Fibroblast of peridontal ligament (primary cell): ENCODE measurements around the gene UQCC5.

ENCODE experiments used
- DNase-seq: peaks from one replicate; pipeline ENCODE4 v3.0.0-alpha.2; 2010; ENCODE audit errors: extremely low read depth

Gene UQCC5

DNA sequence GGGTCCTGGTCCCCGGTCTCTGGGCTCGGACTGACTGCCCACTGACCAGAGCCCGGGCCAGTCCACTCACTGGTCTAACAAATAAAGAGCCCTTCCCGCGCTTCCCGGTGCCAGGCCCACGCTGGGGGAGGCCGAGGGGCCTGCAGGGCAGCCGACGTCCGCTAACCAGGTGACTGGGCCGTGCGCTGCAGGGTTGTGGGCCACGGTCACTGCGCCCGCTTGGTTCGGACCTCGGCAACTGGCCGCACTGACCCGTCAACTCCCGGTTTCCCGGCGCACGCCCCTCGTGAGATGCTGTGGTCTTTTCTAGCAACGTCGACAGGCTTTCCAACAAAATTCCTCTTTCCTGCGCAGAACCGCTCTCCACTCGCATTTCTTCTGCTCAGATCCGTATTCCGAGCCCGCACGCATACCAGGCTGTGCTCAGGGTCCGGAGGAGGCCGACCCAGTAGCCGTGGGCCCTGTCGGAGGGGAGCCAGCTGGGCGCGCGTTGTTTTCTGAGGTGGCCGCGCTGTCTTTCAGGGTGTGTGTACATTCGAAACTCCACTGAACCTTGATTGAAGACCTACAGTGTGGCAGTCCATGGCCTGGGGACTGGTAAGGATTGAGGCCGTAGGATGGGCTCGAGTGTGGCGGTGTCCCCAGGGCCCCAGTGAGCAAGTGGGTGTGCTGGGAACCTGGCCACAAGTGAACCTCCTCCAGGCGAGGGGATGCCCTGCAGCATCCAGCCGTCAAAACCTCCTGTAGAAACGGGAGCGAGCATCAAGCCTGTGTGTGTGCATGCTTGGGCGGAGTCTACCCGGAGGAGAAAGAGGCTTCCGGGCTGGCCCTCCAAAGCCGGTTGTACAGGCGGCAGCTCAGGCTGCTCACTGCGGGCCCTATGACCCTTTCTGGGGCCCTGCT, 1.9 kb upstream of the UQCC5 start:
- peak; percentile 42 for DNase-seq

- DNase-seq = no peak
These were observed 844 bp upstream of the UQCC5 start for GRCh38 chr3:52535411-52536111.

- no peak for DNase-seq
These were observed 365 bp upstream of the UQCC5 start for GRCh38 chr3:52536112-52536368.

DNA sequence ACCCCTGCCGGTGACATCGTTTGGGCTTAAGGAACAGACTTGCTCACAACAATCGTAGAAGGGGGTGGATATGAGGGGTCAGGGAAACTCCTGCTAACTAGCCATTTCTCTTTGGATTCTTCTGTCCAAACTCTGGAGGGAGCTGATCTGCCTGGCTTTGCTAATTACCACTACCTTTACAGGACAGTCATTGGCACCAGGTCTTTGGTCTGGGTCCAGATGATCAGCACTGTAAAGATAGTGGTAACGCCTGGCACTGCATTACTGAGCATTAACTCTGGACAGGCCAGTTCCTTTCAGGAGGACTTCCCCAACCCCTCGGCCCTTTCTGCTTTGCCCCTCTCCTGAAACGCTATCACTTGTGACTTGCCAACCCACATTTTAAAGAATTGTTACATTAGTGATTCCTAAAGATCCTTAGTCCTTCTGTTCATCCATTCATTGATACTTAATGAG, 788 bp downstream of the UQCC5 start:
- DNase-seq = no peak

DNA sequence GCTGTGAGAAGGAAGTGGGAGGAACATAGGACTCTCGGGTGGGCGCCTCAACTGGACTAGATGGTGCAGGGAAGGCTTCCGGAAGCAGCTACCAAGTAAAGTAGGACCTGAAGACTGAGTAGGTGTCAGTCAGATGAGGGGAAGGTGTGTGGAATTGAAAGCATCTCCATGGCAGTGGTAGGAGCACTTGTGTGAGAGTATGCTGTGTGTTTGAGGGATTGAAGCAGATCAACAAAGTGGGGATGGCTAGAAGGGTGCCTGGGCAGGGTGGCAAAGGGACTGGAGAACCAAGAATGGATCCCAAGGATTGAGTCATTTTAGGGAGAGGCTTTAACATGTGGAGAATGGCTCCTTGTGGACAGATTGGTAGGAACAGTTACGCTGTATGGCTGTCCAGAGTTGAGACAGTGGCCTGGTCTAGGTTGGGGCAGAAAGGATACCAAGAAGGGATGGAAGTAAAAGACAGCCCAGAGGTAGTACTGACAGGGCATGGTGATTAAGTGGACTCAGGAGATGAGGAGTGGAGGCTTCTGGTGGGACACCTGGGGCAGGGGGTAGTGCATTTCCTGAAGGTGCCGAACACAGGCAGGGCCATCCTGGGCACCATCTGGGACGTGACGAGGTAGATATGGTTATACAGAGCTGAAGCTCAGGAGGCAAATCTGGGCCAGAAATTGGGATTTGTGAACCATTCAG, 1.5 kb downstream of the UQCC5 start:
- no peak for DNase-seq

GRCh38 chr3:52539010-52539653, 2.7 kb downstream of the UQCC5 start:
- DNase-seq = no peak

DNA sequence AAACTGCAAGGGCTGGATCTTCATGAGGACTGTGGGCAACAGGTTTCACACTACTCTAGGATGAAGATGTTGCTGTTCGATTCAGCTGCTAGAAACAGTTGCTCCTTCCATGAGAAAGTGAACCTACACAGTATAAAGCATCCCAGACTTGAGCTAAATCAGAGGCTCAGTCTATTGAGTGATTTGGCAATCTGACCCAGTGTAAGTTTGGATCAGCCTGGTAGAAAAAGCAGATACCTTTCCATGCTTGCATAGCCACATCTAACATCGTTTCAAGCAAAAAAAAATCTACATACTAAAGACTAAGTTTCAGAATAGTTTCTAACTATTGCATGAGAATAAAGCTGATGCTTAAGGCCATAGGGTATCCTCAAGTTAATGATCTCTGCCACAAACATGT, 4.6 kb downstream of the UQCC5 start:
- no peak for DNase-seq

DNA sequence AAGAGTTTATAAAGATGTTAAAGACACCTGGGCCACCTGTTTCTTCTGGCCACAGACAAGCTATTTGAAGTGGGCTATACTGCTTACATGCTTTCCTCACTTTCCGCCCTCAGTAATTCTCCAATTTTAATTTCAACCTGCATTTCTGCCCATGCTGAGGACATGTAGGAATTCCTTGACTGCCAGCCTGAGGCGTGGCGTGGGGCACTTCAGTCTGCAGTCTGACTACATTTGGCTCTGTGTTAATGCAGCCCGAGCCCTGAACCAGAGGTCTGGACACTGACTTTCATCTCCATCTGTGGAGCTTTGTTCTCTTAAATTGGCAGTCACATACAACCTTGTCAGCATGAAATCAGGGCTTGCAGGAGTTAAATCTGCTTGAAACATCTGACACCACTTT, 8.5 kb downstream of the UQCC5 start:
- DNase-seq = no peak

DNA sequence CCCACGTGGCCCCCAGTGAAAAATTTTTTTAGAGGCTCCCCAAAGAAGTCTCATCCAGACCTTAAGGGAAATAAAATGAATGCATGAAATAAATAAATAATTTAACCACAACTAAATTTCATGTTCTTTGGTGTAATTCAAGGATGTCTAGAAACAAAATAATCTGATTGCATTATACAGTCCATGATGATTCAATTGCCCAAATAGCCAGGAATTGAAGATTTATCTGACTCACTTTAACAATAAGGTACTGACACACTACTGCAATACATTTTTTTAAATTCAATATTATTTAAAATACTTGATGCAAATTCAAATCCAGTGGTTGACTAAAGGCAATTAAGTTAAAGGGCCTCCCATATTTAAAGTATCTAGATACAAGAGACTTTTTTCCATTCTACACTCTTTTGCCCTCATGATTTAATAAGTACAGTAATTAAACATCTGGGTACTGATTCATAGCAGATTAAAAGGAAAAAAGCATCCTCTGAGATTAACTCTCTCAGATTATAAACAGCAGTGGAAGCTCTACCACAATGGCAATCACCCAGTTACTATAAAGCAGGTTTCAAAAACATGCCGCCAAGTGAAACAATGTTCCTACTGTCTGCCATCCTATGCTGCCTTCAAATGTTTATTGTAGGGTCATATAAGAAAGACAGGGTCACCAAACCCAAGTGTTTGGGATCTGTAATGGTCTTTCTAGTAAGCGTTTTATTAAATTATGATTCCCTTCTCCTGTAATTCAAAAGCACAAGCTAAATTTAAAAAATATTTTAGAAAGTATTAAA, 9.9 kb downstream of the UQCC5 start:
- DNase-seq = peak; percentile 65

- no peak for DNase-seq
These were observed 10.7 kb downstream of the UQCC5 start for GRCh38 chr3:52547143-52547542.

- DNase-seq = no peak
These were observed 14.7 kb downstream of the UQCC5 start for GRCh38 chr3:52551118-52551517.

DNA sequence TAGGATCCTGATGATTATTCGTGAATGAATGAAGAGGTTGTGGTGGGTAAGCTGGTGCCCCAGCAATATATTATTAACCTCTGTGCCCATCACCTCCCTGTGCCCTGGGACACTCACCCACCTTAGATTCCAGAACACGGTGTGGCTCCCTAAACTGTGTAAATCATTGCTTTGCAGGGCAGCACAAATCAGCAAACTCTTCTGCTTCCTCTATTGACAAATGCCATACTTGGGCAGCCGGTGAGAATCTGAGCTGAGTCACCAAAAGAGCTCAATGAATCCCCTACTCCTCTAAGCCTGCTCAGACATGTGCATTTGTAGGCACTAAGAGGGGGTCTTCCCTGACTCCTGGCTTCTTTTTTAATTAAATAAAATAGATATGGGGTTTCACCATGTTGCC, 15.7 kb downstream of the UQCC5 start:
- no peak for DNase-seq

- DNase-seq = no peak
These were observed 17.8 kb downstream of the UQCC5 start for GRCh38 chr3:52554026-52554755.

GRCh38 chr3:52555056-52555455, 18.7 kb downstream of the UQCC5 start:
- peak; percentile 89 for DNase-seq

- DNase-seq = no peak
These were observed 20.9 kb downstream of the UQCC5 start for GRCh38 chr3:52557011-52557960.

- DNase-seq = no peak
These were observed 22.0 kb downstream of the UQCC5 start for GRCh38 chr3:52558436-52558835.

- no peak for DNase-seq
These were observed 24.8 kb downstream of the UQCC5 start for GRCh38 chr3:52561028-52561747.

GRCh38 chr3:52563984-52564383, 27.6 kb downstream of the UQCC5 start:
- no peak for DNase-seq

GRCh38 chr3:52568069-52568468, 31.7 kb downstream of the UQCC5 start:
- DNase-seq = no peak
